Testis (tissue), 2 donors: ENCODE data around the gene TM2D1.

ENCODE experiments used
- POLR2A ChIP-seq: fragments of 450-650 bp; IDR thresholded peaks from one replicate; pipeline ENCODE4 v1.6.1; 2017; ENCODE audit warnings: antibody characterized with exemption, mild to moderate bottlenecking, moderate library complexity
- TF ChIP-seq, protein P1 (sequence below), 3 experiments: fragments of 450-650 bp in 2 of 3; fragments of 200-600 bp in 1 of 3; sonication (generic) in 1 of 3; IDR thresholded peaks; one replicate each; pipeline ENCODE4 v1.5.1; 2016 to 2019; ENCODE audit warnings: antibody characterized with exemption in 3 of 3, mild to moderate bottlenecking in 2 of 3, moderate library complexity in 1 of 3

DNA sequence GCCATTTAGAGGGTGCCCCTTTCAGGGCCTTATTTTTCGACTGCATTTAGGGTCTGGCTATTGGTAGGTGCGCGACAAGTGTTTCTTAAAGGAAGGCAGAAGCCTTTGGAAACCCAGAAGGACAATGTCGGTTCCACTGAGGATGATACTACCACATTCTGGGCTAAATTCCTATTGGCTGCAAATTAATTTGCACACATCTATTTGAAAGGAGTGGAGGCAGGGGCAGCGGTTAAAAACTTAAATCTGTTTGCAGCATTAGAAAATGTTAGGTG is 18.4 kb upstream of the TM2D1 start:
- TF ChIP-seq, protein P1, sequence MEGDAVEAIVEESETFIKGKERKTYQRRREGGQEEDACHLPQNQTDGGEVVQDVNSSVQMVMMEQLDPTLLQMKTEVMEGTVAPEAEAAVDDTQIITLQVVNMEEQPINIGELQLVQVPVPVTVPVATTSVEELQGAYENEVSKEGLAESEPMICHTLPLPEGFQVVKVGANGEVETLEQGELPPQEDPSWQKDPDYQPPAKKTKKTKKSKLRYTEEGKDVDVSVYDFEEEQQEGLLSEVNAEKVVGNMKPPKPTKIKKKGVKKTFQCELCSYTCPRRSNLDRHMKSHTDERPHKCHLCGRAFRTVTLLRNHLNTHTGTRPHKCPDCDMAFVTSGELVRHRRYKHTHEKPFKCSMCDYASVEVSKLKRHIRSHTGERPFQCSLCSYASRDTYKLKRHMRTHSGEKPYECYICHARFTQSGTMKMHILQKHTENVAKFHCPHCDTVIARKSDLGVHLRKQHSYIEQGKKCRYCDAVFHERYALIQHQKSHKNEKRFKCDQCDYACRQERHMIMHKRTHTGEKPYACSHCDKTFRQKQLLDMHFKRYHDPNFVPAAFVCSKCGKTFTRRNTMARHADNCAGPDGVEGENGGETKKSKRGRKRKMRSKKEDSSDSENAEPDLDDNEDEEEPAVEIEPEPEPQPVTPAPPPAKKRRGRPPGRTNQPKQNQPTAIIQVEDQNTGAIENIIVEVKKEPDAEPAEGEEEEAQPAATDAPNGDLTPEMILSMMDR (IDR thresholded peaks at IDR 0.05), result no peak
- TF ChIP-seq POLR2A, result no peak
